GM11168 (cell line): ENCODE results near the gene CTBP2.
"Not testable (repeated sequence)": the region's sequence is repeated elsewhere in the genome, so short reads cannot be mapped to it uniquely, and the experiment has no call there.

Source experiments
- in situ Hi-C: fragments of 300-500 bp; cut with MboI; formaldehyde crosslinking; loops from one replicate; pipeline ENCODE4 v1.12.0; 2022; ENCODE audit warnings: low sequenced_read_pairs; ENCODE audit not compliant: unreplicated experiment

The CTBP2 gene

GRCh38 chr10:124995605-124996004 is 164.8 kb downstream of the CTBP2 start:
- in situ Hi-C loops = no loop called here

GRCh38 chr10:124994573-124995473 is 165.5 kb downstream of the CTBP2 start:
- in situ Hi-C loops = no loop called here

- in situ Hi-C loops = no loop called here
Observed at GRCh38 chr10:124993736-124994451, 166.5 kb downstream of the CTBP2 start.

GRCh38 chr10:124993345-124993708 is 167.0 kb downstream of the CTBP2 start:
- in situ Hi-C loops = no loop called here

- in situ Hi-C loops = no loop called here
Observed at GRCh38 chr10:124992462-124993344, 167.7 kb downstream of the CTBP2 start.

GRCh38 chr10:124991835-124992234 is 168.5 kb downstream of the CTBP2 start:
- in situ Hi-C loops = no loop called here

GRCh38 chr10:124990671-124991625 is 169.4 kb downstream of the CTBP2 start:
- in situ Hi-C loops = no loop called here

GRCh38 chr10:124989526-124989925 is 170.8 kb downstream of the CTBP2 start:
- in situ Hi-C loops = no loop called here

- in situ Hi-C loops = not testable (repeated sequence)
Observed at GRCh38 chr10:124988753-124989152, 171.6 kb downstream of the CTBP2 start.

- in situ Hi-C loops = no loop called here
Observed at GRCh38 chr10:124987788-124988187, 172.6 kb downstream of the CTBP2 start.

GRCh38 chr10:124985162-124985561 is 175.2 kb downstream of the CTBP2 start:
- in situ Hi-C loops = no loop called here

- in situ Hi-C loops = no loop called here
Observed at GRCh38 chr10:124984376-124984775, 176.0 kb downstream of the CTBP2 start.

- in situ Hi-C loops = no loop called here
Observed at GRCh38 chr10:124983321-124983720, 177.0 kb downstream of the CTBP2 start.

GRCh38 chr10:124978376-124978725 is 182.0 kb downstream of the CTBP2 start:
- in situ Hi-C loops = no loop called here

- in situ Hi-C loops = no loop called here
Observed at GRCh38 chr10:124977648-124978375, 182.6 kb downstream of the CTBP2 start.

- in situ Hi-C loops = no loop called here
Observed at GRCh38 chr10:124977161-124977560, 183.2 kb downstream of the CTBP2 start.

- in situ Hi-C loops = no loop called here
Observed at GRCh38 chr10:124975977-124976514, 184.3 kb downstream of the CTBP2 start.

GRCh38 chr10:124974131-124974530 is 186.2 kb downstream of the CTBP2 start:
- in situ Hi-C loops = no loop called here

GRCh38 chr10:124972637-124973036 is 187.7 kb downstream of the CTBP2 start:
- in situ Hi-C loops = no loop called here
